GM12872 (cell line): ENCODE results near the gene CYCS.
A peak's percentile ranks its signal among the peaks of the same experiment; 100 is the strongest.

Experiments
- TF ChIP-seq, protein P1 (sequence below): IDR thresholded peaks from 3 replicates; pipeline ENCODE4 v1.5.1; 2011; ENCODE audit warnings: low read depth, mild to moderate bottlenecking, low read length, moderate library complexity; ENCODE audit not compliant: insufficient read depth

CYCS gene

DNA sequence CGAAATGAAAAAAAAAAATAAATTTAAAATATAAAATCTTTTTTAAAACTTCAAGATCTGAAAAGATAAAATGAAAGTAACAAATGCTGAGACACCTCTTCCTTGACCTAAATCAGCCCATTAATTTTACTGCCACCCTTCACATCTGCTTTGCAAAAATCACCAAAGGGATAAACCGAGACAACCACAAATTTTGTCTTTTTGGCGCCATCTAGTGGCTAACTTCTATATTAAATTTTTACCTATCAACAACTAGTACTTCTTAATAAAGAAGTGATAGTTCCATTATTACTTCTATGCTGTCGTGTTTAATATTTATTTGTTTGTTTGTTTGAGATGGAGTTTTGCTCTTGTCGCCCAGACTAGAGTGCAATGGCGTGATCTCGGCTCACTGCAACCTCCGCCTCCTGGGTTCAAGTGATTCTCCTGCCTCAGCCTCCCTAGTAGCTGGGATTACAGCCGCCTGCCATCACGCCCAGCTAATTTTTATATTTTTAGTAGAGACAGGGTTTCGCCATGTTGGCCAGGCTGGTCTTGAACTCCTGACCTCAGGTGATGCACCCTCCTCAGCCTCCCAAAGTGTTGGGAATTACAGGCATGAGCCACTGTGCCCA lies 35.0 kb upstream of the CYCS start:
- TF ChIP-seq, protein P1, sequence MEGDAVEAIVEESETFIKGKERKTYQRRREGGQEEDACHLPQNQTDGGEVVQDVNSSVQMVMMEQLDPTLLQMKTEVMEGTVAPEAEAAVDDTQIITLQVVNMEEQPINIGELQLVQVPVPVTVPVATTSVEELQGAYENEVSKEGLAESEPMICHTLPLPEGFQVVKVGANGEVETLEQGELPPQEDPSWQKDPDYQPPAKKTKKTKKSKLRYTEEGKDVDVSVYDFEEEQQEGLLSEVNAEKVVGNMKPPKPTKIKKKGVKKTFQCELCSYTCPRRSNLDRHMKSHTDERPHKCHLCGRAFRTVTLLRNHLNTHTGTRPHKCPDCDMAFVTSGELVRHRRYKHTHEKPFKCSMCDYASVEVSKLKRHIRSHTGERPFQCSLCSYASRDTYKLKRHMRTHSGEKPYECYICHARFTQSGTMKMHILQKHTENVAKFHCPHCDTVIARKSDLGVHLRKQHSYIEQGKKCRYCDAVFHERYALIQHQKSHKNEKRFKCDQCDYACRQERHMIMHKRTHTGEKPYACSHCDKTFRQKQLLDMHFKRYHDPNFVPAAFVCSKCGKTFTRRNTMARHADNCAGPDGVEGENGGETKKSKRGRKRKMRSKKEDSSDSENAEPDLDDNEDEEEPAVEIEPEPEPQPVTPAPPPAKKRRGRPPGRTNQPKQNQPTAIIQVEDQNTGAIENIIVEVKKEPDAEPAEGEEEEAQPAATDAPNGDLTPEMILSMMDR: peak; percentile 41; the same call in 2 of the 3 replicates

DNA sequence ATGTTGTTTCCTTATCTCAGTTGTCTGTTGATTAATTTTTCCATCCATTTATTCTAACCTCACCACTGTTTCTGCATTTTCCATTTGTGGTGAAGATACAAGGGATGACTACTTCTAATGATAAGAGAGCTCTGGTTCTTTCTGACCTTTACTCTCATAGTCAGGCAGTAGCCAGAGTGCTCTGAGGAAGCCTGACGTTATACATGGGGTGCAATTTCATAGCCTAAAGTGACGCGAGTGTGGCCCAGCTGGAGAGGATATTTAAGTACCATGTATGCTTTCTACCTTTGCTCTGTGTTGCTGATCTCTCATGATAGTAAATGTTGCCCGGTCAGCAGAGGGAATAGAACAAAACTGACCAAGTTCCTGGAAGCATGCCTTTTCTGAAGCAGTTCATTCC lies 33.9 kb upstream of the CYCS start:
- TF ChIP-seq, protein P1: no peak

DNA sequence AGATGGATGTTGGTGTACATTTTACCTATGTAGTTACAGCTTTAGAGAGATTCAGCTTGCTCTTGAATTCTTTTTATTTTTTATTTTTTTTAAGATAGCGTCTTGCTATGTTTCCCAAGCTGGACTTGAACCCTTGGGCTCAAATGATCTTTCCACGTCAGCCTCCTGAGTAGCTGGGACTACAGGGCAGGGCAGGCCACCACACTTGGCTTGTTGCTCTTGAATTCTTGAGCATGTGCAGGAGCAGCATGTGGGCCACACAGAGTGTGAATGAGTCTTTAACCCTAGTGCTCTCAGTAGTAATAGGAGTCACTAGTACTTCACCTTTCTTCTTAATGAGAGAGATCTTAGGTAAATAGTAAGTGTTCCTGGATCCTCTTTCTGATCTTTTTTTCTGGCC lies 26.7 kb upstream of the CYCS start:
- TF ChIP-seq, protein P1: no peak

DNA sequence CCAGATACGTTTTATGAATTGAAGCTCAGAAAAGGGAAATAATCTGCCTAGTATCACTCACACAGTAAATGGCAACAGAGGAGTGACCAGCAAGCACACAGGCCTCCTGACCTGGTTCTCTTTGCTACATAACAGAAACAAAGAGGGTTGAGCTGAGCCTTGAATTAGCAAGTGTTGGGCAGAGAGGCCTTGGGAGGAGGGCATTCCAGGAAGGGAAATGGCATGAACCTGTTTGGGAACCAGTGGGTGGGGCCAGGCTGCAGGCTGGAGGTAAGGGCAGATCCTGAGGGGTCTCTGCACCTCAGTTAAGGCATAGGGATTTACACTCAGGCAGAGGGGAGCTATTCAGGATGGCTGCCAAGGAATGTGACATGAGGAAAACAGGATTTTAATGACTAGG lies 24.8 kb upstream of the CYCS start:
- TF ChIP-seq, protein P1: no peak

DNA sequence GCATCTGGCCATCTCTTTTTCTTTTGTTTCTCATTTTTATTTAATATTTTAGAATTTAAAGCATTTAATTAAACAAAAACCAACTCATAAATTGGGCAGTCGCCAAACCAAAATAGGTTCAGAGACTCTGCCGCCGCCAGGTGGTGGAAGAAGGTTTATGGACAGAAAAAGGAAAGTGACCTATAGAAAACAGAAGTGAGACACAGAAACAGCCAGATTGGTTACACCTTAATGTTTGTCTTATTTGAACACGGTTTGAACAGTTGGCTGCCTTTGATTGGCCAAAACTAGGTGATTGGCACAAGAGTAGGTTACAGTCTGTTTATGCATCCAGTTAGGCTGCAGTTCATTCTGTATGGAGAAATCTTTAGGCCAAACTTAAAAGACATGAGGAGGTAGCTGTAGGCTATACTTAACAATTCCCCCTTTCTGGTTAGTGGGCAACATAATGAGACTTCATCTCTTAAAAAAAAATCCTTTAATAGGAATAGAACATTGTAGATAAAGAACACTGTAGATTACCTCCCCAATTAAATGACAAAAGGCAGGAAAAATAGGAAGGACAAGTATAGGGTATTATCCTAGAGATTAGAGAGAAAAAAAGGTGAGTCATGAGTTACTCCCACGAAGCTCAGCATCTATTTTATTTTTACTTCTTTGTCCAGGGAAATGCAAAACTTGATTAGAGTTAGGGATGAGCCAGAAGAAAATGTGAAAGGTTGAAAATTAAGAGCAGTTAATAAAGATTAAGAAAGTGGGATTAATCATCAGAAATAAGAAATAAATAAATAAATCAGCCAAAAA lies 23.9 kb upstream of the CYCS start:
- TF ChIP-seq, protein P1: no peak

DNA sequence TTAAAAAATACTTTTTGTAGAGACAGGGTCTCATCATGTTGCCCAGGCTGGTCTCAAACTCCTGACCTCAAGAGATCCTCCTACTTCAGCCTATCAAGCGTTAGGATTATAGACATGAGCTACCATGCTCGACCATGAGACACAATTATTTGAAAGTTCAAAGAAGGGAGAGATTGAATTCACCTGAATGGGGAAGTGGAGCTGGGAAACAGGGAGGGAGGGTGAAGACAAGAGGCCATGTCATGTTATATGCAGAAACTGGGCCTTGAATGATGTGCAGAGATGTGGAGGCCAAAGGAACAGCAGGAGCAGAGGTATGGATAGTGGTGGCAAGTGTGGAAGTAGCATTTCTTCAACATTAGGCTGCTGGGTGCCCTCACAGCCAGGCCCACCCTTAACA lies 18.7 kb upstream of the CYCS start:
- TF ChIP-seq, protein P1: no peak

DNA sequence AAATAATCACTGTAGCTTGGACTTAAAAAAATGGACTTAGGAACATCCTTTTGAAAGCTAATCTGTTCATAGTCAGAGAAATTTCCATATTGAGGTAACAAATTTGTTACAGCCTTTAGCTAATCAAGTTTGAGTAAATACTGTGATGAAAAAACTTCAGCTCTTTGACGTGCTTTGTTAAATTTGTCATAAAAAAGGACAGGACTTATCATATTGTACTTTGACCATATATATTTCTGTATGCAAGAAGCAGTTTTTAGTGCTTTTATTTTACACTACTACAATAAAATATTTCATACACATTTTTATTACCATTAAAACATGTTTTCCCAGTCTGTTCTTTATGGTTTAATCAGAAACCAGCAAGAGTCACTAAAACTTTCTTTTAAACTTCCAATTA lies 14.5 kb upstream of the CYCS start:
- TF ChIP-seq, protein P1: no peak
